RWPE2 (cell line): ENCODE data around the gene ARMC5.

Source experiments
- ATAC-seq: fragments of 200-7000 bp; cut with Tn5 transposase; 3 replicates; pipeline ENCODE4 v1.9.1; 2021; ENCODE audit warnings: low read depth
- DNase-seq: peaks from one replicate; pipeline ENCODE4 v3.0.0-alpha.2; 2020; ENCODE audit warnings: low spot score
- H3K27ac ChIP-seq: fragments of 450-650 bp; 2 replicates; pipeline ENCODE4 v1.5.1; 2017; ENCODE audit warnings: mild to moderate bottlenecking; ENCODE audit not compliant: poor library complexity, severe bottlenecking
- H3K27me3 ChIP-seq: fragments of 250-450 bp; sonication (Bioruptor Pico); 2 replicates; pipeline ENCODE4 v1.5.1; 2021; ENCODE audit warnings: mild to moderate bottlenecking, moderate library complexity; ENCODE audit not compliant: insufficient read depth, poor library complexity, severe bottlenecking
- H3K36me3 ChIP-seq: fragments of 250-450 bp; sonication (Bioruptor Pico); 2 replicates; pipeline ENCODE4 v1.5.1; 2020; ENCODE audit warnings: low read depth, mild to moderate bottlenecking, moderate library complexity
- H3K4me1 ChIP-seq: fragments of 250-450 bp; sonication (Bioruptor Pico); 2 replicates; pipeline ENCODE4 v1.5.1; 2021; ENCODE audit warnings: mild to moderate bottlenecking, moderate library complexity; ENCODE audit not compliant: insufficient read depth, poor library complexity, severe bottlenecking
- H3K4me3 ChIP-seq: fragments of 250-450 bp; sonication (Bioruptor Pico); 2 replicates; pipeline ENCODE4 v1.5.1; 2021; ENCODE audit warnings: mild to moderate bottlenecking, moderate library complexity; ENCODE audit not compliant: severe bottlenecking
- H3K9me3 ChIP-seq: fragments of 250-450 bp; sonication (Bioruptor Pico); 2 replicates; pipeline ENCODE4 v1.5.1; 2021; ENCODE audit warnings: mild to moderate bottlenecking, moderate library complexity; ENCODE audit not compliant: severe bottlenecking
- CTCF ChIP-seq: fragments of 450-650 bp; IDR thresholded peaks from one replicate; pipeline ENCODE4 v1.5.1; 2017; ENCODE audit warnings: mild to moderate bottlenecking, moderate library complexity; ENCODE audit not compliant: poor library complexity, severe bottlenecking

Gene ARMC5

GRCh38 chr16:31455601-31456314 lies 3.5 kb upstream of the ARMC5 start:
- DNase-seq: no peak
- H3K36me3 ChIP-seq: peaks cover 9% of the 10 kb centered on the region; the same call in 1 of the 2 replicates
- H3K27me3 ChIP-seq: no peaks in the 10 kb centered on the region
- peak overlapping the region; percentile 86 for H3K27ac ChIP-seq
- H3K9me3 ChIP-seq: no peaks in the 10 kb centered on the region
- no peak for ATAC-seq
- TF ChIP-seq CTCF: peak; percentile 25
- H3K4me1 ChIP-seq: peaks cover 44% of the 10 kb centered on the region
- H3K4me3 ChIP-seq: no peak overlapping the region

- ATAC-seq (no peak), DNase-seq (peak; percentile 9)
- peaks cover 39% of the 10 kb centered on the region for H3K4me1 ChIP-seq
- no peak overlapping the region for H3K4me3 ChIP-seq
- no peak for TF ChIP-seq CTCF
- H3K27ac ChIP-seq: no peak overlapping the region
- H3K9me3 ChIP-seq: no peaks in the 10 kb centered on the region
- no peaks in the 10 kb centered on the region for H3K27me3 ChIP-seq
- peaks cover 9% of the 10 kb centered on the region; the same call in 1 of the 2 replicates for H3K36me3 ChIP-seq
Observed at GRCh38 chr16:31456988-31457360, 2.3 kb upstream of the ARMC5 start.

- peaks cover 9% of the 10 kb centered on the region; the same call in 1 of the 2 replicates for H3K36me3 ChIP-seq
- peak overlapping the region; percentile 81 for H3K27ac ChIP-seq
- DNase-seq: no peak
- peak; percentile 13; the same call in 2 of the 3 replicates for ATAC-seq
- H3K4me1 ChIP-seq: peaks cover 27% of the 10 kb centered on the region
- H3K27me3 ChIP-seq: no peaks in the 10 kb centered on the region
- TF ChIP-seq CTCF: no peak
- peak overlapping the region; percentile 74 for H3K4me3 ChIP-seq
- no peaks in the 10 kb centered on the region for H3K9me3 ChIP-seq
Observed at GRCh38 chr16:31458073-31458843, 1.0 kb upstream of the ARMC5 start.

DNA sequence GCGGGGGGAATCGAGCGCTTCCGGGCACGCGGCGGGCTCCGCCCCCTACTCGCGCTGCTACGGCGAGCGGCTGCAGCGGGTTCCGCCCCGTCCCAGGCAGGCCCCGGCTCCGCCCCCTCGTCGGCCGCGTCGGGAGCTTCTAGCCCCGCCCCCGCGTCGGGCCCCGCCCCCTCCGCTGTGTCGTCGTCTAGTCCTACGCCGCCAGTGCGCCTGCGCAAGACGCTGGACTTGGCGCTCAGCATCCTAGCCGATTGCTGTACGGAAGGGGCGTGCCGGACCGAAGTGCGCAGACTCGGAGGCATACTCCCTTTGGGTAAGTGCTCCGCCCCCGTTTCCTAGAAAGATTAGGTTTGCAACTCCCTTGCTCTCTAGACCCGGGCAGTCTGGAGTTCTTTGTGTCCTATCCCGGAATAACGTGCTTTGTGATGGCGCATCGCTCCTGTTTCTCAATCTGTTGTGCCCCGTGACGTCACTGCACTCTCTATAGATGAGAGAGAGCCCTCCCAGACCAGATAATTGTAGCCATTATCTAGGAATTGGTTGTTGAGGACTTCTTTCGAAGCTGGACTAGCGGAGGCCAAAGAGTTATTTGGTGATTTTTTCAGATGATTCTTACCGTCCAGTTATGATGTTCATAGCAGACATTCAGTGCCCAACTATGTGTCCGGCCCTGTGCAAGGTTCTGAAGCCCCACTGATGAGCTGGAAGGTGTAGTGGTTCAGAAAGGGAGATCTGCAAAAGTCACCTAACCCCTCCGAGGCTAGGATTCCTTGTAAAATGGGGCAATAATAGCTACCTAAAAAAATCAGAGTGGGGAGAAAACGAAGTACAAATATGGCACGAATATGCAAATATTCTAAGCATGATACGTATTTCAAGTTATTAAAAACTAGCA lies 633 bp downstream of the ARMC5 start:
- DNase-seq: peak; percentile 100
- peaks cover 13% of the 10 kb centered on the region for H3K4me1 ChIP-seq
- H3K9me3 ChIP-seq: no peaks in the 10 kb centered on the region
- peak overlapping the region; percentile 81 for H3K27ac ChIP-seq
- H3K27me3 ChIP-seq: no peaks in the 10 kb centered on the region
- H3K4me3 ChIP-seq: peak overlapping the region; percentile 74
- H3K36me3 ChIP-seq: peaks cover 9% of the 10 kb centered on the region; the same call in 1 of the 2 replicates
- no peak for TF ChIP-seq CTCF
- ATAC-seq: peak; percentile 71
